Mesendoderm (in vitro differentiated cells): ENCODE data around the gene OR6S1.

ENCODE experiments used
- DNase-seq: peaks from one replicate; pipeline ENCODE4 v3.0.0; 2013
- H2AK5ac ChIP-seq: 2 replicates; pipeline ENCODE4 v1.6.1; 2013; ENCODE audit warnings: low read length, inconsistent platforms
- H2BK120ac ChIP-seq: 2 replicates; pipeline ENCODE4 v1.6.1; 2013; ENCODE audit warnings: low read depth, mild to moderate bottlenecking, low read length, moderate library complexity, mixed read lengths
- H2BK15ac ChIP-seq: replicated peaks from 2 replicates; pipeline ENCODE4 v1.6.1; 2013; ENCODE audit warnings: low read depth, mild to moderate bottlenecking, moderate library complexity
- H2BK5ac ChIP-seq: 2 replicates; pipeline ENCODE4 v1.6.1; 2013; ENCODE audit warnings: low read length, inconsistent platforms
- H3K18ac ChIP-seq: 2 replicates; pipeline ENCODE4 v1.6.1; 2013; ENCODE audit warnings: mild to moderate bottlenecking, low read length, mixed read lengths
- H3K23ac ChIP-seq: one replicate; pipeline ENCODE4 v1.6.1; 2013; ENCODE audit warnings: low read length
- H3K27ac ChIP-seq: 2 replicates; pipeline ENCODE4 v1.5.1; 2013; ENCODE audit warnings: low read depth, mild to moderate bottlenecking, inconsistent platforms, low read length, moderate library complexity
- H3K27me3 ChIP-seq: 2 replicates; pipeline ENCODE4 v1.6.1; 2013; ENCODE audit warnings: low read length, control low read depth, mild to moderate bottlenecking, inconsistent platforms; ENCODE audit not compliant: insufficient read depth, poor library complexity
- H3K36me3 ChIP-seq: 2 replicates; pipeline ENCODE4 v1.6.1; 2013; ENCODE audit warnings: low read length, inconsistent platforms; ENCODE audit not compliant: control insufficient read depth, insufficient read depth
- H3K4ac ChIP-seq: one replicate; pipeline ENCODE4 v1.6.1; 2013; ENCODE audit warnings: low read depth, mild to moderate bottlenecking, low read length, moderate library complexity
- H3K4me1 ChIP-seq: 2 replicates; pipeline ENCODE4 v1.6.1; 2013; ENCODE audit warnings: low read depth, low read length, inconsistent platforms; ENCODE audit not compliant: control insufficient read depth
- H3K4me2 ChIP-seq: 2 replicates; pipeline ENCODE4 v1.6.1; 2013; ENCODE audit warnings: low read length
- H3K4me3 ChIP-seq: 2 replicates; pipeline ENCODE4 v1.5.1; 2013; ENCODE audit warnings: mild to moderate bottlenecking, low read length
- H3K56ac ChIP-seq: one replicate; pipeline ENCODE4 v1.6.1; 2013; ENCODE audit warnings: low read length
- H3K79me1 ChIP-seq: 2 replicates; pipeline ENCODE4 v1.6.1; 2013; ENCODE audit warnings: low read length, inconsistent platforms
- H3K79me2 ChIP-seq: 2 replicates; pipeline ENCODE4 v1.6.1; 2013; ENCODE audit warnings: mild to moderate bottlenecking, low read length; ENCODE audit not compliant: control insufficient read depth, insufficient read depth
- H3K9ac ChIP-seq: 2 replicates; pipeline ENCODE4 v1.6.1; 2013; ENCODE audit warnings: low read length, inconsistent platforms
- H4K5ac ChIP-seq: one replicate; pipeline ENCODE4 v1.6.1; 2013; ENCODE audit warnings: low read length
- H4K8ac ChIP-seq: one replicate; pipeline ENCODE4 v1.6.1; 2013; ENCODE audit warnings: low read depth, mild to moderate bottlenecking, control low read depth, low read length, moderate library complexity
- WGBS: extraction: QIAGEN DNeasy Blood & Tissue Kit; methylation state at CpG from one replicate; pipeline ENCODE4 v1.1.7; 2013; ENCODE audit warnings: low lambda C conversion rate, missing lambda C conversion rate; ENCODE audit not compliant: insufficient coverage; ENCODE audit errors: extremely low coverage; 5-methylcytosine and 5-hydroxymethylcytosine counted together

Gene OR6S1

DNA sequence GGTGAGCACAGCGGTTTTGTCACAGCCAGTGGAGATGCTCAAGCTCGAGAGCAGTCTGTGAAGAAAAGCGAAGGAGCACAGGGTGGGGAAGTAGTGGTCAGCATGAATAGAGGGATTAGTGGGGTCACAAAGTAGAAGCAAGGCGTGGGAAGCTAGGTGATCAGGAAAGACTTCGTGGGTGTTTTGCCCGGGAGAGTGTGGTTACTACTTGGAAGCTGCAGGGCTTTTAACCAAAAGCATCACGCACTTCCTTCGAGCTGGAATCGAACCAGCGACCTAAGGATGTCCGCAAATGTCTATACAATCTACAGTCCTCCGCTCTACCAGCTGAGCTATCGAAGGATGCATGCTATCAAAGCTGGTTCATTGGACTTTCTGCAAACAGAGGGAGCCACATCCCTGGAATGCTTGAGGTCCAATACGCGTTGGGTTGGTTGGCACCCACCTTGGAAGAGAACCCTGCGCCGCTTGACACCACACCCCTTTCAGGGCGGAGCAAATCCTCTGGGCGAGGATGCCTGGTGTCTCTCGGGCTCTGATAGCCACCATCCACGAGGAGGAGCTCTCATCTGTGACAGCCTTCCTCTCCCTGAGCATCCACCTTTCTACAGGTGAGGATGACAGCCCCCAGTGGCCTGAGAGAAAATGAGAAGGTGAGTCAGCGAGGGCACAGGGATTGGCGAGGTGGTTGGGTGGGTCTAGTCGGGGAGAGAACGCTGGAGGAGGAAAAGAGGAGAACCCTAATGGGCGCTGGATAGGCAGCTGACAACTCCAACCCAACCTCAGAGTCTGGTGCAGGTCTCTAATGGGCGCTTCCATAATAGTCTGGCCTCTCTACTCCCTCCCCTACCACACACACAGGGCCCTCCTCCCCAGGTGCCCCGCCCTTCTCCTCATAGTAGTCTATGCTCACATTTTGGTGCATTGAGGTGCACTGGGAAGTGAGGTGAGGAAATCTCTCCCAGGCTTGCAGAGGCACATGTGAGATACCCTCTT, 16.0 kb upstream of the OR6S1 start:
- no peak overlapping the region for H3K23ac ChIP-seq
- H2BK120ac ChIP-seq = no peak overlapping the region
- H3K18ac ChIP-seq = no peak overlapping the region
- DNase-seq = peak; percentile 98
- H3K79me2 ChIP-seq = no peaks in the 10 kb centered on the region
- H3K9ac ChIP-seq = no peak overlapping the region
- no peaks in the 10 kb centered on the region for H3K27me3 ChIP-seq
- H3K36me3 ChIP-seq = no peaks in the 10 kb centered on the region
- no peak overlapping the region for H2BK5ac ChIP-seq
- peaks cover 6% of the 10 kb centered on the region for H3K4me1 ChIP-seq
- H3K4ac ChIP-seq = no peak overlapping the region
- no peak overlapping the region for H2BK15ac ChIP-seq
- peak overlapping the region; percentile 31 for H3K56ac ChIP-seq
- H4K5ac ChIP-seq = no peak overlapping the region
- WGBS = no CpG with 5 or more reads among the region's 28 CpGs
- no peak overlapping the region for H3K4me3 ChIP-seq
- peak overlapping the region; percentile 1 for H2AK5ac ChIP-seq
- peak overlapping the region; percentile 23 for H3K4me2 ChIP-seq
- H3K27ac ChIP-seq = no peak overlapping the region
- H4K8ac ChIP-seq = no peak overlapping the region
- no peaks in the 10 kb centered on the region for H3K79me1 ChIP-seq

DNA sequence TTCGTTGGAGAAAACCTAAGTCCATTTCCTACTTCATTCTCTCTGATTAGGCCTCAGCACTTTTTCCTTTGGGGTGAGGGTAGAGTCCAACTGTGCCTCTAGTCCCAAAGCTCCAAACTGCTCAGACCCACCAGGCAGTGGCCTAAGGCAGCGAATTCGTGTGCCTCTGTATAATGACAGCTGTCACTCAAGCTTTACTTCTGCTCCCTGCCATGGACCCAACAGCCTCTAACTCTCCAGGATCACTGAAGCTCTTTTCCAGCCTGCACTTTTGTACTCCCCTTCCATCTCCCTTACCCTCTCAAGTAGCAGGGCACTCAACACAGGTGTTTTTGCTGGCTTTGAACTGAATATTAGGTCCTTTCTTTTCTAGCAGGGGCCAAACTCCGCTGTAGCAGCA, 14.8 kb upstream of the OR6S1 start:
- Histone ChIP-seq H3K4me2 (no peak overlapping the region), H3K79me2 (no peaks in the 10 kb centered on the region), H3K79me1 (no peaks in the 10 kb centered on the region), H3K18ac (peak overlapping the region; percentile 13), H2BK120ac (no peak overlapping the region), H4K8ac (no peak overlapping the region), H3K27ac (no peak overlapping the region), H2BK5ac (peak overlapping the region; percentile 96), H2BK15ac (no peak overlapping the region), H3K9ac (no peak overlapping the region), H3K4me1 (peaks cover 6% of the 10 kb centered on the region), H3K4ac (peak overlapping the region; percentile 27), H3K56ac (peak overlapping the region; percentile 70), H4K5ac (peak overlapping the region; percentile 26), H3K27me3 (no peaks in the 10 kb centered on the region), H3K36me3 (no peaks in the 10 kb centered on the region), H3K23ac (no peak overlapping the region), H2AK5ac (peak overlapping the region; percentile 46), H3K4me3 (no peak overlapping the region)
- DNase-seq = no peak
- no CpG with 5 or more reads among the region's 4 CpGs for WGBS

GRCh38 chr14:20655851-20656250, 14.4 kb upstream of the OR6S1 start:
- Histone ChIP-seq H2BK5ac (peak overlapping the region; percentile 96), H3K27me3 (no peaks in the 10 kb centered on the region), H4K8ac (no peak overlapping the region), H3K56ac (peak overlapping the region; percentile 70), H4K5ac (peak overlapping the region; percentile 59), H3K27ac (no peak overlapping the region), H2BK120ac (peak overlapping the region; percentile 66), H3K4me1 (peaks cover 6% of the 10 kb centered on the region), H2AK5ac (peak overlapping the region; percentile 87), H3K4me3 (no peak overlapping the region), H3K4ac (peak overlapping the region; percentile 98), H3K36me3 (no peaks in the 10 kb centered on the region), H3K79me1 (no peaks in the 10 kb centered on the region), H3K9ac (peak overlapping the region; percentile 5), H2BK15ac (no peak overlapping the region), H3K18ac (peak overlapping the region; percentile 42), H3K79me2 (no peaks in the 10 kb centered on the region), H3K23ac (no peak overlapping the region), H3K4me2 (no peak overlapping the region)
- WGBS = no CpG with 5 or more reads among the region's 4 CpGs
- DNase-seq = peak; percentile 37

- peak; percentile 98 for DNase-seq
These were observed 11.8 kb upstream of the OR6S1 start for GRCh38 chr14:20652996-20653975.

GRCh38 chr14:20645481-20645880, 4.0 kb upstream of the OR6S1 start:
- Histone ChIP-seq H3K4me2 (no peak overlapping the region), H2BK5ac (peak overlapping the region; percentile 4), H3K79me1 (no peaks in the 10 kb centered on the region), H4K8ac (no peak overlapping the region), H3K23ac (no peak overlapping the region), H3K9ac (no peak overlapping the region), H2AK5ac (no peak overlapping the region), H3K4me1 (peaks cover 22% of the 10 kb centered on the region), H3K79me2 (no peaks in the 10 kb centered on the region), H3K4ac (peak overlapping the region; percentile 75), H2BK120ac (no peak overlapping the region), H2BK15ac (peak overlapping the region; percentile 46), H3K36me3 (no peaks in the 10 kb centered on the region), H3K4me3 (no peak overlapping the region), H3K56ac (peak overlapping the region; percentile 36), H3K27ac (peak overlapping the region; percentile 68), H4K5ac (no peak overlapping the region), H3K18ac (peak overlapping the region; percentile 85), H3K27me3 (no peaks in the 10 kb centered on the region)
- no CpG with 5 or more reads among the region's 1 CpG for WGBS
- DNase-seq = no peak

More at GRCh38 chr14:20652996-20653975, 11.8 kb upstream of the OR6S1 start:
- H3K4ac ChIP-seq = peak overlapping the region; percentile 89
- peak overlapping the region; percentile 66 for H3K27ac ChIP-seq
- H2BK5ac ChIP-seq = peak overlapping the region; percentile 66
- H4K5ac ChIP-seq = no peak overlapping the region
- H3K36me3 ChIP-seq = no peaks in the 10 kb centered on the region
- H3K4me3 ChIP-seq = peak overlapping the region; percentile 44
- H4K8ac ChIP-seq = no peak overlapping the region
- peak overlapping the region; percentile 86 for H3K56ac ChIP-seq
- H3K9ac ChIP-seq = peak overlapping the region; percentile 76
- no peaks in the 10 kb centered on the region for H3K27me3 ChIP-seq
- H2BK120ac ChIP-seq = no peak overlapping the region
- no peaks in the 10 kb centered on the region for H3K79me2 ChIP-seq
- H2BK15ac ChIP-seq = no peak overlapping the region
- no peak overlapping the region for H2AK5ac ChIP-seq
- WGBS = no CpG with 5 or more reads among the region's 39 CpGs
- H3K79me1 ChIP-seq = no peaks in the 10 kb centered on the region
- no peak overlapping the region for H3K23ac ChIP-seq
- peak overlapping the region; percentile 52 for H3K4me2 ChIP-seq
- H3K4me1 ChIP-seq = peaks cover 6% of the 10 kb centered on the region
- H3K18ac ChIP-seq = peak overlapping the region; percentile 75
